Melanocyte of skin (primary cell): ENCODE measurements around the gene MOB1A. TPM values are rescaled to one million over a fixed set of nuclear protein-coding genes. Genes with fewer than 3 reads are reported as not detected.

Source experiments
- total RNA-seq, 2 donors: library from RNA; depleted of rRNA; stranded (reverse); fragments of >200 nt; gene quantifications; 2 replicates each; pipeline ENCODE4 v1.2.3, GENCODE V29; 2012

The MOB1A gene
- 10 to 100 TPM; 77.4 to 97.6 TPM for total RNA-seq

DNA sequence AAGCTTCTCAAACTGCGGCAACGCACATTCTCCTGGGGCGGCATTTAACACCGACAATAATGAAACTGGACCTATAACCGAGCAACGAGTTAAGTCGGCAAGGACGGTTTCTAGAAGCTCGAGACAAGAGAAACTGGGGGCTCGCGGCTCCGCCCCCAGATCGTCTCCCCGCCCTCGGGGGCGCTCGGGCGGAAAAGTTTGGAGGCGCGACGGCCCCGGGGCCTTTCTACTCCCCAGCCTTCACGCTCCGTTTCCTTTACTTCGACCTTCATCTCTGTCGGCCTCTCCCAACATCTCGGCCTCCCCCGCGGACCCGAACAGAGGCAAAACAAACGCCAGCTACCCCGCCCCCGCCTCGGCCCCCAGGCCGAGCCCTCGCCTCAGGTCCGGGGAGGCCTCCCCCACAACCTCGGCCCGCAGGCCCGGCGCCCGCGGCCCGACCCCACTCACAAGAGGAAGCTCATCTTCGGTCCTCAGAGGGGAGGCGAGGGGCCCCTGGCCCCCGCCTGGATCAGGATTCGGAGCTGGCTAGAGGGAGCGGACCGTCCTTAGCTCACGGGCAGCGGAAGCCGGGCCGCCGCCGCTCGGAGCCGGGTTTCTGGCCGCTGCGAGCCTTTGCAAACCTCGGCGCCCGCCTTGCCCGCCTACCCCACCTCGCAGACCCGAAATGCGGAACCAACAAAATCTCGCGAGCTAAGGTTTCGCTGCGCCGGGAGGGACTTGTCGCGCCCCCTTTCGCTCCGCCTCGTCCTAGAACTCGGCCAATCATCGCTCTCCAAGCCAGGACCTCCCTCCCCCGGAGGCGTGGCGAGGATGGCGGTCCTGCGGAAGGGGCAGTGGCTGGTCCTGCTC, at the start of gene MOB1A:
MOB1A (minus strand) TSS at position 669 of the 852 bp plus-strand sequence; CDS start at position 464, 205 bp downstream.

DNA sequence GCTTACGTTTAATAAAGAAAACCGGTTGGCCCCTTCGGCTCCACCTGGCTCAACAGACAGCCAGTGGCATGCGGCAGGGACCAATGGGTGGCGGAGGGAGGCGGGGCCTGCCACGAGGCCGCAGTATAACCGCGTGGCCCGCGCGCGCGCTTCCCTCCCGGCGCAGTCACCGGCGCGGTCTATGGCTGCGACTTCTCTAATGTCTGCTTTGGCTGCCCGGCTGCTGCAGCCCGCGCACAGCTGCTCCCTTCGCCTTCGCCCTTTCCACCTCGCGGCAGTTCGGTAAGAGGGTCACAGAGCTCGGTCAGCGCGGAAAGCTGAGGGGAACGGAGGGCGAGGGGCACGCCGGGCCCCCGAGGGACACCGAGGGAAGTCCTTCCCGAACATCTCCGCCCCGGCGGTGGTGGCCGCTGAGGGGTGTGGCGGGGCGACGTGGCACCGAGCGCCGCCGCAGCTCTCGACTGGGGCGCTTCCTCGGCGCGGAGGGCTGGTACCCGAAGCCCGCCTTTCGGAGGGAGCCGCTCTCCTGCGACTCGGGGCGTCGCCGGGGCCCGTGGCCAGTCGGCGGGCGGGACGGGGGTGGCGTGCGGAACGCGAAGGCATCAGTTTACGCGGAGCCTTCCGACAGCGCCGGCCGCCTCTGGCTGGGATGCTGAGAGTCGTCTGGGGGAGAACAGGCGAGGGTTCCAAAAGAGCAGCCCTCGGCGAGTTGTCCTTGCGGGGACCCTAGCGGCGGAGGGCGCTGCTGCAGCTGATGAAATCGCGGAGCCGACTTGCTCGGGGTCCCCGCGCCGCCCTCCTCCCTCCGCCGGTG, 20.0 kb upstream of the MOB1A start, which contains the start of gene MTHFD2:
MTHFD2 (plus strand) TSS at position 155 of the 814 bp plus-strand sequence; CDS start at position 182, 27 bp downstream.

DNA sequence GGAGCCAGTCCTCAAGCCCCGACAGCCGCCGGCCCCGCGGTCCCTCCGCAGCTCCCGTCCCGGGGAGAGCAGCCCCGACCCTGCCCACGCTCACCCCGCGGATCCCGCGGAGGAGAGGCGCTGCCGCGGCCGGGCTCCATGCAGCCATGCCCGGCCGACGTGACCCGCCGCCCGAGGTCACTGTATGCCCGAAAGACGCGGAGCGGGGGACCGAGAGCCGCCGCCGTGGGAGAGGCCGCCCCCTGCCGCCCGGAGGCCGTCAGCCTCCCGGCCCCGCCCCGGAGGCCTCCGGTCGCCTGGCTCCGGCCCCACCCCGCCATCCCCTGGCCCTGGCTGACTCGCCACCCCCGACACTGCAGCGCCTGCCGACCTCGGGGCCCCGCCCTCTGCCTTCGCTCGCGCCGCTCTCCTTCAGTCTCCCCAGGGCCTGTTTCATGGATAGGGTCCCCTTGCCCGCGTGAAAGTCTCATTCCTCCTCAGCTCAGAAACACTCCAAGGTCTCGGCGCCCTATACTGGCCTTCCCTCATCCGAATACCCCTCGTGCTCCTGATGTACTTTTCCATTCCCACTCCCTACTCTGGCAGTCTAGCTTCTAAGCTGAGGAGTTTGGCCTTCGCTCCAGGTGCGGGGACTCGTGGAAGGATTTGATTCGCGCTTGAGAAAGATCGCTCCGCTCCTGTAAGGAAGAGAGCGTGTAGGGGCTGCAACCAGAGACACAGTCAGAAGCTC, 30.8 kb downstream of the MOB1A start, which contains the start of gene BOLA3:
BOLA3 (minus strand) TSS at position 186 of the 730 bp plus-strand sequence; CDS start at position 148, 38 bp downstream.

Other genes starting within 250 kb of the MOB1A start
- 1 to 10 TPM; 2.1 to 3.3 TPM for gene TET3, start 194.0 kb downstream of the MOB1A start, total RNA-seq
- gene BOLA3, start 31.0 kb downstream of the MOB1A start, total RNA-seq: 10 to 100 TPM; 30.3 to 76.9 TPM
- gene MTHFD2, start 19.7 kb upstream of the MOB1A start, total RNA-seq: 10 to 100 TPM; 42.3 to 52.7 TPM
- gene SLC4A5, start 164.5 kb upstream of the MOB1A start, total RNA-seq: 1 to 10 TPM in 1 of 2 donors, under 1 TPM in 1; 1.00 to 1.4 TPM
- gene DCTN1, start 201.4 kb upstream of the MOB1A start, total RNA-seq: 10 to 100 TPM; 88.9 to 90.5 TPM
- gene C2orf81, start 242.7 kb upstream of the MOB1A start, total RNA-seq: 1 to 10 TPM in 1 of 2 donors, under 1 TPM in 1; 1.00 to 1.7 TPM
- 10 to 100 TPM; 33.0 to 40.0 TPM for gene WDR54, start 242.9 kb upstream of the MOB1A start, total RNA-seq